HG03060 (cell line): ENCODE data around the gene MEX3A.
"Not testable (repeated sequence)": the region's sequence is repeated elsewhere in the genome, so short reads cannot be mapped to it uniquely, and the experiment has no call there.

Experiments used
- ATAC-seq: cut with Tn5 transposase; IDR thresholded peaks from one replicate; pipeline ENCODE4 v1.9.1; 2021; ENCODE audit warnings: low read depth, moderate number of reproducible peaks; ENCODE audit not compliant: unreplicated experiment

The MEX3A gene, protein sequence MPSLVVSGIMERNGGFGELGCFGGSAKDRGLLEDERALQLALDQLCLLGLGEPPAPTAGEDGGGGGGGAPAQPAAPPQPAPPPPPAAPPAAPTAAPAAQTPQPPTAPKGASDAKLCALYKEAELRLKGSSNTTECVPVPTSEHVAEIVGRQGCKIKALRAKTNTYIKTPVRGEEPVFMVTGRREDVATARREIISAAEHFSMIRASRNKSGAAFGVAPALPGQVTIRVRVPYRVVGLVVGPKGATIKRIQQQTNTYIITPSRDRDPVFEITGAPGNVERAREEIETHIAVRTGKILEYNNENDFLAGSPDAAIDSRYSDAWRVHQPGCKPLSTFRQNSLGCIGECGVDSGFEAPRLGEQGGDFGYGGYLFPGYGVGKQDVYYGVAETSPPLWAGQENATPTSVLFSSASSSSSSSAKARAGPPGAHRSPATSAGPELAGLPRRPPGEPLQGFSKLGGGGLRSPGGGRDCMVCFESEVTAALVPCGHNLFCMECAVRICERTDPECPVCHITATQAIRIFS

DNA sequence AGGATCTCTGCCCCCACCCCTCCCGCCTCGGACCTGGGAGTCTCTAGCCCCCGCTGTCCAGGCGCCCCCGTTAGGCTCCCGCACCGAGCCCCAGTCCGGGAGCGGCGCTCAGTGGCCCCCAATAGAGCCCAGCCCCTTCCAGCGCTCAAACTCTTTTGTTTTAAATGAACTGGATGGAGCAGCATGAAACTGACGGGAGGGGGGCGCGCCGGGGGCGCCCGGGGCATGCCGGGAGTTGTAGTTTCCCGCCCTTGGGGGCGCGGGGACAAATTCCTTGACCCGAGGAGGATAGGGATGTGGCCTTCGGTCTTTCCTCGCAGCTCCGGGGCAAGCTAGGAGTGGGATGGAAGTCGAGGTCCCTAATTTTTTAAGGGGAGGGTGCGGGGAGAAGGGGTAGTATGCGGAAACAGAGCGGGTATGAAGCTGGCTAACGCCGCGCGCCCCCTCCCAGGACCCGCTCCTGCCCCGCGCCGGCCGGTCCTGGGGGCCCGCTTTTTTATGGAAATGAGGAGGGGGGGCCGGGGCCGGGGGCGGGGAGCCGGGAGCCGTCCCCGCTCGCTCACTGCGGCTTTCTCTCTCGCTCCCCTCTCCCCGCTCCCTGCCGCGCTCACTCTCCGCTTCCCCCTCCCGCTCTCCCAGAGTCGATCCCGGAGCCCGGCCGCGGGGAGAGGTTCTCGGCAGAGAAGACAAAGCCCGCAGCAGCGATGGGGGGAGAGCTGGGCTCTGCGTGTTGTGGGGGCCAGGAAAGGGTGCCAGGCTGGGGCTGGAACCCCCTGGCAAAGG, at the start of gene MEX3A:
TSS of gene MEX3A (minus strand) at position 157 of the 783 bp plus-strand sequence. CDS start 467 bp downstream, outside the sequence.
- ATAC-seq = no peak

DNA sequence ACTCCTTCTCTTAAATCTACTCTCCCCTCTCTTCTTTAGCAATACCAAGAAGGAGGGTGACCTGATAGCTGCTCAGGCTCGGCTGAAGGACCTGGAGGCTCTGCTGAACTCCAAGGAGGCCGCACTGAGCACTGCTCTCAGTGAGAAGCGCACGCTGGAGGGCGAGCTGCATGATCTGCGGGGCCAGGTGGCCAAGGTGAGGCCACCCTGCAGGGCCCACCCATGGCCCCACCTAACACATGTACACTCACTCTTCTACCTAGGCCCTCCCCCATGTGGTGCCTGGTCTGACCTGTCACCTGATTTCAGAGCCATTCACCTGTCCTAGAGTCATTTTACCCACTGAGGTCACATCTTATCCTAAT, 48.3 kb upstream of the MEX3A start:
- ATAC-seq = no peak

GRCh38 chr1:156129687-156130577, 47.7 kb upstream of the MEX3A start:
- no peak for ATAC-seq

DNA sequence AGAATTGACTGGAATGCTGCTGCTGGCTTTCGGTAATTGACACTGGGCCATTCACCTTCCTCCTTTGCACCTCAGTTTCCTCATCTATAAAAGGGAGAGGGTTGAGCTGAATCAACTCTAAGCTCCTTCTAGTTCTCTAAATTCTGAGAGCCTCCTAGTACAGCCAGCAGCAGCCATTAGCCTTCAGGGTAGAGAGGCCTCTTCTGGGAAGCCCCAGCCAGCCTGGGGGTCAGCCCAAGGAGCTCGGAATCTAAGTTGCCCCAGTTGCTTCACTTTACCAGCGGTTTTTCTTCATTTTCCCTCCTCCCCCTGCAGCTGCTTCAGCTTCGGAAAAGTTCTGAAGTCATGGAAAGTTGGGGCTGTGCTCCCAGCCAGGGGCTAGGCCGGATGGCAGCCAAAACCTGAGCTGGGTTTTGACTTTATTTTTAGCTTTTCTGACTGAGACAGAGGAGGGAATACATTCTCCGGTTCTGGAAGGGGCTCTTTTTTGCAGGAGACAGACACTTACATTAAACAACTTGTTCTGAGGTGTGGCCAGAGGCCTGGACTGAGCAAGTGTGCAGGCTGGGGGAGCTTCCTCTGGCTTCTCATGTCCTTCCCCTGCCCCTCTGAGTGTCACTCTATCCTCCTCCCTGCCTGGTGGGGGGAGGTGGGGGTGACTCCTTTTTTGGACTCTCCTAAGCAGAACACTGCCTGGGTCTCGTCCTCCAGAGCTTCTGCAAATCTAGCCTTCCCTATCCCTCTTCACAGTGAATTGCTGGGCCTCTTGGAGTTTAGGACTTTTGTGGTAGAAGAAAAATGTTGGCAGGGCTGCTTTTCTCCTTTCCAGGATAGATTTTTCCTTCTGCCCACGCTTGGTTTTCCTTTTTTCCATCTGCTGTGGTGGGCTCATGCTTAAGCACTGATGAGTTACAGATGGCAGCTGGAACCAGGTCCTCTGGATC, 46.7 kb upstream of the MEX3A start:
- ATAC-seq = no peak

- no peak for ATAC-seq
These were observed 46.0 kb upstream of the MEX3A start for GRCh38 chr1:156128308-156128653.

DNA sequence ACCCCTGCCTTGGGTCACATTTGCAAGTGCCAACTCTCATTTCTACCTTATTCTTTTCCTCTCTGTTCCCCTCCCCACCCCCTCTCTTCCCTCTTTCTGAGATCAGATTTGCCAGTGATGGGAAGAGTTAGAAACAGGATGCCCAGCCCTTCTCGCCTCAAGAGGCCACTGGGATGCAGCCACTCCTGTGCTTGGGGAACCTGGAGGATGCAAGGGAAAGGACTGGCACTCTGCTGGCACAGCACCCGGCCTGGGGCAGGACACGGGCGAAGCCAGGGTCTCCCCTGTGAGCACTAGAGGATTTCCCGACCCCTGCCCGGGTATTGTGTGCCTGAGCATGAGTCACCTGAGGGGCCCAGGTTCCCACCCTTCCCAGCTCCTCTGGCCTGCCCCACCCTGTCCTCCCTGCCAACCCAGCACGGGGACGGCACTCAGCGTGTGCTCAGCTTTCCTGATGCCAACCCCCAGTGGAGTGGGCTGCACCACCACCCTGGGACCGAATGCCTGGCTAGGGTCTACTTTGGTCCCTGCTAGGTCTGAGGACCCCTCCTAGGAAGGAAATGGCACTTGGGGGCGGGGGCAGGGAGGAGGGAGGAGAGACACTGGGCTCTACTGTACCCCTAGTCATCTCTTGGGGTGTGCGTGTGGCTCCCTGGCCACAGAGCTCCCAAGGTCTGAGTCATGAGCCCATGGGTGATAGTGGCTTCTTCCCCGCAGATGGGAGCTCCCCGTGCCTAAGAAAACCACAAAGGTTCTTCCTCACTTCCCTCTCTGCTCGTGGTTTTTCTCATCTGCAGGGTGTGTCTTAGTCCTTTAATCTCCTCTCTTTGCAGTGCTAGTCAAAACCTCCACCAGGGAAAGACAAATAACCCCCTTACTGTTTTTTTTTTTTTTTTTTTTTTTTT, 44.6 kb upstream of the MEX3A start:
- ATAC-seq = peak; percentile 40

DNA sequence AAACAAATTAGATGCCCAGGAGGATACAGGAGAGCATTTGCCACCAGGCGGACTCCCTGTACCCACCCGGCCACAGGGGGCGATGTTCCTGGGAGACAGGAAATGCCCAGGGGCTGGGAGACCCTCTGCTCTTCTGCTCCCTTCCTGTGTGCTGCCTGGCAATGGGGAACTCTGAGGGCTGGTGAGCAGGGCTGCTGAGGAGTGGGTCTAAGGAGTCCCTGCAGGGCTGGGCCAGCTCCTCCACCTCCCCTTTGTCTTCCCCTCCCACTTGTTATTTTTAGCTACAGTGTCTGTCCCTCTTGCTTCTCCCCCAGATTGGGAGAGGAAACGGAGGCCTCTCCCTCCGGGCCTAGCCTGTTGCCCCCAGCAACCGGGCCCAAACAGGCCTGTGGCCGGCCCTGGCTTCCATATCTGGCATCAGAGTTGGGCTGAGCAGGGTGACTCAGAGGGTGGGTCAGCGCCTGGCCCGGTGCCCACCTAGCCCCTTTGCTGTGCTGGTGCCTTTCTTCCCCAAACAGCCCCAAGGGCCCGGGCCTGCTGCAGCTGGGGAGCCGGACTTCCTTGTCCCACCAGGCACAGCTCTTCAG, 43.9 kb upstream of the MEX3A start:
- peak; percentile 26 for ATAC-seq

DNA sequence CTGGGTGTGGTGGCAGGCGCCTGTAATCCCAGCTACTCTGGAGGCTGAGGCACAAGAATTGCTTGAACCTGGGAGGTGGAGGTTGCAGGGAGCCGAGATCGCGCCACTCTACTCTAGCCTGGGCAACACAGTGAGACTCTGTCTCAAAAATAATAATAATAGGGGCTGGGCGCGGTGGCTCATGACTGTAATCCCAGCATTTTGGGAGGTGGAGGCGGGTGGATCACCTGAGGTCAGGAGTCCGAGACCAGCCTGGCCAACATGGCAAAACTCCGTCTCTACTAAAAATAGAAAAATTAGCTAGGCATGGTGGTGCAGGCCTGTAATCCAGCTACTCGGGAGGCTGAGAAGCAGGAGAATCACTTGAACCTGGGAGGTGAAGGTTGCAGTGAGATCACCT, 43.3 kb upstream of the MEX3A start:
- not testable (repeated sequence) for ATAC-seq

DNA sequence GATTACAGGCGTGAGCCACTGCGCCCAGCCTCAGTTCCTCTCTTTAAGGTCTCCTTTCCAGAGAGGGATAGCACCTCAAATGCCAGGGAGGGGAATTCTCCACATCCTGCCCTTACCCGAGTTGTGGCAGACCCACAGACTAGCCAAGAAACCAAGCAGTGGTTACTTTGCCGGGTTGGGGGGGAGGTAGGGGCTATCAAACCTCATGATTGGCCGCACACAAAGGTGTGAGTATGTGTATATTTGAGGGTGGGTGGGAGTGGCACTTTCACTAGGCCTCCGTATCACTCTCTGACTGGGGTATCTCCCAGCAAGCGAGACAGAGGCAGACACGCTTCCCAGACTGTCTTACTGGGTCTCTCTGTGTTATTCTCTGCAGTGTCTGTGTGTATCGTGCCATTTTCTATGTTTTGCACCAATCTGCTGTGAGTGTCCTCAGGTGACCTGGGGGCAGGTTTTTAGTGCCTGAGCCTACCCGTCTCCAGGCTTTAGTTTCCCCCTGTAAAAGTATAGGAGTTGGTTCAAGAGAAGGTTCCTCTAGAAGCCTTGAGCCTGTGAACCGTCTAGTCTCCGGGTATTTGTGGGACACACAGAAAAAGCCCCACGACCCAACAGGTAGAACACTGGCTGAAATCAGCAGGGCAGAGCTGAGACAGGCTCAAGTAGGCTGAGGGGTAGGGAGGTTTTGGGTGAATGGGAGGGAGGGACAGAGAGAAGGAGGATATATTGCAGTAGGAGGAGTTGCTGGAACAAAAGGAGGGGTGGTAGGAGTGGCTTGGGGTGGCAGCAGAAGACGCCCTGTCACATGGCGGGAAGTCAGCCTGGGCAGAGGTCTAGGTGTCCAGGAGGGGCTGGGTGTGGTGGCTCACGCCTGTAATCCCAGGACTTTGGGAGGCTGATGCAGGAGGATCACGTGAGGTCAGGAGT, 42.6 kb upstream of the MEX3A start:
- no peak for ATAC-seq

DNA sequence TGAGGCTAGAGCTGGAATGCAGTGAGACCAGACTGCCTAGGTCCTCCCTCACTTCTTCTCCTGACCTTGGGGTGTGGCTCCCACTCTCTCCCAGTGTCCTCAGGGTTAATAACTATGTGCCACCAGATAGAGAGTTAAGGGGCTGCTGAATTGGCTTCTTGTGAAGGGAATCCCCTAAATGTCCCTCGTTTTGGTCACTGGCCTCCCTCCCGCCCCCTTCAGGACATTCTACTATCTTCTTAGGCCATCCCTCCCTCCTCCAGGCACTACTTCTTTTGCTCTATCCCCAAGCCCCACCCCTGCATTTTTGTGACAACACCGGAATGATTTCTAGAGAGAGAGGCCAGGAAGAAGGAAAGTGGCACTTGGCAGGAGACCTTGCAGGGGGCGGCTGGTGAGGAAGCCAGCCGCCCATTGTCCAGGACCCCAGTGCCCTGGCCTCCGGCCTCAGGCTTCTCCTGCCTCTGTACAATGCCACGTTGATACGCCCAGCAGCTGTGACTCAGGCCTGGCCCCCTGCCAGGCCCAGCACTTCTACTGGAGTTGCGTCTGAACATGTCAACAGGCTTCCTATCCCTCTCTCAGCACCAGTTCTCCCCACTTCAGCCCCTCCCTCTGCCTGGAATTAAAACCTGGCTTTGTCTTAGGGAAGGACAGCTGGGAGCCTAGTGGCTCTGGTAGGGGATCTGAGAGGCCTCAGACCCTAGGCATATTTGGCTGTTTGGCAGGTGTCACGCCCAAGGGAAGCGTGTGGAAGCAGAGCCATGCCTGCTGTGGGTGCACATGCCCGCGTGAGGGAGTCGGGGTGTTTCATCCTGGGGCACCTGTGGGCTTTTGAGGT, 41.3 kb upstream of the MEX3A start:
- no peak for ATAC-seq

- no peak for ATAC-seq
These were observed 40.5 kb upstream of the MEX3A start for GRCh38 chr1:156122519-156123355.

GRCh38 chr1:156122086-156122485, 39.8 kb upstream of the MEX3A start:
- no peak for ATAC-seq

DNA sequence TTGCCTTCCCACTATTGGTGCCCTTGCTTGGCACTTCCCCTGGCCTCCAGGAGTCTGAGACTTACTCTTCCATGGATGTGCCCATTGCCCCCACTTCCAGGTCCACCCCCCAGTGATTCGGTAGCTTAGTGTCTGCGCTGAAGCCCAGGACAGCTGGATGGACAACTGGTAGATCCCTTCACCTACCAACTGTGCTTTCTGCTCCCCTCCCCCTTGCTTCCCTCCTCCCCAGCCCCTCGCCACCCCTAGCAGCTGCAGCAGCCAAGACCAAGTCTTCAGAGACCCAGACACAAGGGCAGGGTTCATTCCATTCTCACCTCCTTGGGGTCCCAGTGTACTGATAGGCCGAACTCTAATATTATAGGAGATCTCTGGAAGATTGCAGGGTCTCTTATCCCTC, 39.2 kb upstream of the MEX3A start:
- no peak for ATAC-seq

DNA sequence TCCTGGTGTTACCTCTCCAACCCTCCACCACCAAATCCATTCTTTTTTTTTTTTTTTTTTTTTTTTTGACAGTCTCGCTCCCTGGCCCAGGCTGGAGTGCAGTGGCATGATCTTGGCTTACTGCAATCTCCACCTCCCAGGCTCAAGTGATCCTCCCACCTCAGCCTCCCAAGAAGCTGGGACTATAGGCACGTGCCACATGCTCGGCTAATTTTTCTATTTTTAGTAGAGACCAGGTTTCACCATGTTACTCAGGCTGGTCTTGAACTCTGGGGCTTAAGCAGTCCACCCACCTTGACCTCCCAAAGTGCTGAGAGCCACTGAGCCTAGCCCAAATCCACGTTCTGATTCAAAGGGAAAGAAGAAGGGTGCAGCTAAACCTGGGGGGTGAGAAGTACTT, 38.7 kb upstream of the MEX3A start:
- ATAC-seq = not testable (repeated sequence)

- no peak for ATAC-seq
These were observed 38.1 kb upstream of the MEX3A start for GRCh38 chr1:156120318-156120717.
